HG02588 (cell line): ENCODE data around the gene TMEM109.
"Not testable (repeated sequence)": the region's sequence is repeated elsewhere in the genome, so short reads cannot be mapped to it uniquely, and the experiment has no call there.

ENCODE experiments used
- ATAC-seq: cut with Tn5 transposase; IDR thresholded peaks from one replicate; pipeline ENCODE4 v1.9.1; 2021; ENCODE audit warnings: mild to moderate bottlenecking, moderate library complexity; ENCODE audit not compliant: unreplicated experiment

Gene TMEM109

DNA sequence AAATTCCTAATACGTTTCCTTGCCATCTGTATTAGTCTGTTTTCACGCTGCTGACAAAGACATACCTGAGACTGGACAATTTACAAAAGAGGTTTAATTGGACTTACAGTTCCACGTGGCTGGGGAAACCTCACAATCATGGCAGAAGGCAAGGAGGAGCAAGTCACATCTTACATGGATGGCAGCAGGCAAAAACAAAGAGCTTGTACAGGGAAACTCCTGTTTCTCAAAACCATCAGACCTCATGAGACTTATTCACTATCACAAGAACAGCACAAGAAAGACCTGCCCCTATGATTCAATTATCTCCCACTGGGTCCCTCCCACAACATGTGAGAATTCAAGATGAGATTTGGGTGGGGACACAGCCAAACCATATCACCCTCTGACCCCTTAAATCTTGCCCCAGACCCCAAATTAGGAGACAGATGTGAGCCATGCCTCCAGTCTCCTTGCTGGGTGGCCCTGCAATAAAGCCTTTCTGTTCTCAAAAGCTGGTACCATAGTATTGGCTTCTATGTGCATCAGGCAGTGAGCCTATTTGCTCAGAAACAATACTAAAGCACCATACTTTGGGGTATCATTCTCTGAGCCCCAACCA lies 4.2 kb upstream of the TMEM109 start:
- not testable (repeated sequence) for ATAC-seq

DNA sequence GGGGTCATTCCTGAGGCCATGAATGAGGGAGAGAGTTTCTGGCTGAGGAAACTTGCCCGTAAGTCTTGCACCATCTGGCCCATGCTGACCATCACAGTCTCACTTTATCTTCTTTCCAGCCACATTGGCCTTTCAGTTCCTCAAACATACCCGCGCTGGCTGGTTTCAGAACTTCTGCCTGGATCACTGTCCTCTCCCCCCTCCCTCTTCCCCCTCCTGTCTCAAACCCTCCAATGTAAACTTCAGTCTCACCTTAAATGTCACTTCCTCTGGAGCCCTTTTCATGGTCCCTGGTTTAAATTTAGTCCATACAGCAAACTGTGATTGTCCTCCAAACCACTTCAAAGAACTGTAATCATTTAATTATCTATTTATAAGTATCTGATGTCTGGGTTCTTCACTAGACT lies 3.7 kb upstream of the TMEM109 start:
- peak; percentile 34 for ATAC-seq

DNA sequence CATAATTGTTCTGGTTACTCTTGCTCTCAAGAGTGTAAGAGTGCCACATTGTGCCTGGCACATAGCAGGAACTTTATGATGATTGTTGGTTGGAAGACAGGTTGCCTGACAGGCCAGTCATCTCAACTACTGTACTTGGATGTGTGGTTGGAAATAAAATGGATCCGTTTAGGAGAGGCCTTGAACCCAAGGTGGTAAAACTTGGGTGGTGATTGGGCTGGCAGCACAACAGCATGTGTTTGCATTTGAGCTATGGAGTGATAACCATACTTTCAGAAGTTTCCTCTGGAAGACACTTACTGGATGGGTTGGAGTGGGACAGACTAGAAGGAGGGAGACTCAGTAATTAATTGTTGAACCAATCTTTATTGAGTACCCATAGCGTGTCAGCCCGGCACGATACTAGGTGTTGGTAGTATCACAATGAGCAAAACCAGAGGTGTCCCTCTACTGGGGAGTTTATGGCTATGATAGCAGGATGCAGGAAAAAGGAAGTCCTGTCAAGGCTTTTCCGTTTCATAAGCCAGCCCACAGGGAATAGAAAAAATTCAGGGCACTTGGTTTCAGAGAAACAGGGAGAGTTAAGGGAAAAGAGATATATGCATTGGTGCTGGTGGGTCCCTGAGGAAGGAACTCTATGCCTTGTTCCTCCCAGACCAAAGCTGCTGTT lies 3.1 kb upstream of the TMEM109 start:
- no peak for ATAC-seq

DNA sequence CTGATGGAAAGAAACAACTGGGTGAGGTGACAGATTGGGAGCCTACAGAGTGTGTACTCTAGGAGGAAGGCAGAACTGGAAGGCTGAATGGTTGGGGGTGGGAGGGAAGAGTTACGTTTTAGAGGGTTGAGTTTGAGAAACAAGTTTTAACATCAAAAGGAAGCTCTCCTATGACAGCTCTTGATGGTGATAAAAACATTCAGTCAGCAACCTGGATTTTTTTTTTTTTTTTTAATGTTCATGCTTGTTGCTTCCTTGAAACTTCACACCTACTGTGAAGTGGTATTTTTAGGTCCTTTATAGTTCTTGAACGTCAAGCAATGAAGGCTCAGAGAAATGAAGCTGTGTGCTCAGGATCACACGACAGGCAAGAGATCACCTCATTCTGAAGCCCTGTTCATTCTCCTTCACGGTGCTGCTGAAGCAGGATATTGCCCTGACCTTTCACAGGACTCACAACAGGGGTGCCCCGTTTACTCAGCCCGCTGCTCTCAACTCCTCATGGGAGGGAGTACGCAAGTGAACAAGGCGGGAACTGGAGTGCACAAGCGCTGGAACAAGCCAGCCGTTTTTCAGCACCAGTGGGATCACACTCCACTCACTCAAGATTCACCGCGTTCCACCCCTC lies 1.6 kb upstream of the TMEM109 start:
- ATAC-seq: no peak

DNA sequence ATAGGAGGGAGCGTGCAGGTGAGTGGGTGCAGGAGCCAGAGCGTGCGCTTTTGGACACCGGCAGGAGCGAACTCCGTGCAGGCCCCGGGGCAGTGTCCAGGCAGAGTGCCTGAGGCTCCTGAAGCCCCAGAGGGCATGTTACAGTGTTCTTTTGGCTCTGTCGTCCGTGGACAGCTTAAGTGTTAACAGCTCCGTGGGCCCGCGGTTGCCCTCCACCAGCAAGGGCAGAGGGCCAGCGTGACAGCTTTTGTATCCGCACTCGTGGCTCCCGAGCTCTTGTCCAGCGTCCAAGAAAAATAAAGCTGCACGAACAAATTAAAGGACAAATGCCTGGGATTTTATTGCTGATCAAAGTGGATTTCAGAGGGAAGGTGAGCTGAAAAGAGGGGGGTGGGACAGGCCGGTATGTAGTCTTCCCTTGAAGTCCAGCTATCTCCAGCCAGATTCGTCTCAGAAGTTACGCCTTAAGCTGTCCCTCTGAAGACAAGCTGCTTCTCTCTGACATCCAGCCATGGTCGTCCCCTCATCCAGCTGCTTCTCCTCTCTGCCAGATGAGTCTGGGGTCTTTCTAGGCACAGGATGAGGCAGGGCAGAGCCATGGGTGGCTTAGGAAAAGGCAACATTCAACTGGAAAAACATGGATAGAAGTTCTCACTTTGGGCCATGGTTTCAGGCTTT lies 968 bp upstream of the TMEM109 start:
- no peak for ATAC-seq

DNA sequence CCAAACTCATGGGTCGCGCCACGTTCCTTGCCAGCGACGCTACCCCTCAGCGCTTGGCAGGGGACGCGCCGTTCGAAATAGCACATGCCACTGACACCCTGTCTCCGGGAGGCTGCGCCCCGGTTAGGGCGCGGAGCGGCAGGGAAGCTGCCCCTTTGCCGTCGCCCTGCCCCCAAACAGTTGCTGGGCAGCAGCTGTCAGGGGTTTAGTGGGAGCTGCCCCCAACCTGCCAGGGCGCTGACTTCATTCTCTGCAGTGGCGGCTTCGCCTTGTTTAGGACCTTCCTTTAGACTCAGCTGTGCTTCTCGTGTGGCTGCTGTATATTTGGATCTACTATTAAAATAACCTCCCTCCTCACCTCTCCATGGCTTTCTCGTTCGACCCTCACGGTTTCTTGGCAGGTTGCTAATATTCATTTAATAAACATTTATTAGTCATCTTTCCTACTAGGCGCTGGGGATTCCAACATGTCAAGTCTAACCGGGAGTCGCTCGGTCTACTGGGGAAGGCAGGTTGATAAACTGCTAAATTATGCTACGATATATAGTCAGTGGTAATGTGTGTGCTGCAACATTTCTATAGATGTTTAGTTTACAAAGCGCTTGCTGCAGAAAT lies 782 bp downstream of the TMEM109 start:
- ATAC-seq: peak; percentile 1

DNA sequence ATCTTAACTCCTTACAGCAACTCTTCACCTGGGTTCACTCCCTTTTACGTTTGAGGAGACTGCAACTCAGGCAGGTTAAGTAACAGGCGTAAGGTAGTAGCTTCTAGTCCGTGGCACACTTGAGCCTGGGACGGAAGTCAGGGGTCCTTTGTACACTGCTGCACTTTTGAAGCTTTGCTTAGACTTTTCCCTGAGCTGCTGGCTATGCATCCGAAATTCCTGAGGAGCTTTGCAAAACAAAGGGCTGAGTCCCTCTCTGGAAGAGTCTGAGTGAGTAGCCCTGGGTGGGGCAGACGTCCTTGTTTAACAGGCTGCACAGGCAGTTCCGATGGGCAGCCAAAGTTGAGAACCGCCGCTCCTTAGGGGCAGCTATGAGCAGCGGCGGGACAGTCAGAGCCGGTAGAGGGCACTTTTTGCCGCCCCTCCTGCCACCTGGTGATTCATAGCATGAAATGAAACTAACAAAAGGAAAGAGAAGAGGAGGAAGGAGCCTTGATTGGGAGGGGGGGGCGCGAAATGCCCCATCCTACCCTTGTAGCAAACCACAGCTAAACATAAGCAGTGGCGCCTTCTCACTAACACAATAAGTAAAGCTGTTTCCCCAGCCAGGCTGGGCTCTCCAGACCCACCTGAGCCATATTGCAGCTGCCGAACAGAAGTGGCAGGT lies 1.4 kb downstream of the TMEM109 start:
- ATAC-seq: peak; percentile 44

DNA sequence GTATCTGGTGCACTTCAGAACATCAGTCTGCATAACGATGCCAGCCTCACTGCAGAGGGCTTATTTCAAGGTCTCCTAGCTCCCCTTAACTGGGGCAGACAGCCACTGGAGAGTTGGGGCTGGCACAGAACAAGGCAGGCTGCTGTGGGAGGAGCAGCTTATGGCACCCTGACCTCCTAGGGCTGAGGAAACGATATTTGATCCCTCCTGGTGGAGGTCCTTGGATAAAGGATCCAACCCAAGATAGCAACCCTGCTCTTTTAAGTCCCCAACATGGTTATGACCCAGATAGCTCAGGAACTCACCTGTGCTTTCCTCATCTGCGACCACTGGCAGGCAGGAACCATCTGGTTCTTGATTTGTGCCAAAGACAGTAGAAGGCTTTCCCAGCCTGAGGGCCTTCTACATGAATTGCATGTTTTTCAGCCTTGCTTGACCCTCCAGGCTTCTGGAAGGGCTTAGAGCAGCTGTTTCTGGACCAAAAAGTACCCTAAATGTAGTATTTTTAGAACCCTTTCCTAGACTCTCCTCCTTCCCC lies 2.8 kb downstream of the TMEM109 start:
- ATAC-seq: no peak

DNA sequence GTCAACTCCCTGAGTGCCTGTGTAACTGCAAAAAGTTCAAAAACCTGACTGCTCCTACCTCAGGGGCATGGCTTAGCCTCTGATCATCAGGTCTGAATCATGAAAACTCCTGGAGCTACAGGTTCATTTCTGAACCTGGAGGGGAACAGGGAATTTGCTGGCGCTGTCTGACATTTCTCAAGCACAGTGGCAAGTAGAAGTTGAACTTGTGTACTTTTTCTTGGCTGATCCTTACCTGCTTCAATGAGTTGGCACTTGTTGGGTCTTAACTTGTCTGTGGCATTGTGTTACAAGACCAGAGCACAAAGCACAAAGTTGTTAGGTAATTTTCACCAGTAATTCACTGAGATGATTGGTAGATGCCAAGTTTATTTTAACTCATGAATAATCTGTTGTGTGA lies 3.3 kb downstream of the TMEM109 start:
- ATAC-seq: no peak

DNA sequence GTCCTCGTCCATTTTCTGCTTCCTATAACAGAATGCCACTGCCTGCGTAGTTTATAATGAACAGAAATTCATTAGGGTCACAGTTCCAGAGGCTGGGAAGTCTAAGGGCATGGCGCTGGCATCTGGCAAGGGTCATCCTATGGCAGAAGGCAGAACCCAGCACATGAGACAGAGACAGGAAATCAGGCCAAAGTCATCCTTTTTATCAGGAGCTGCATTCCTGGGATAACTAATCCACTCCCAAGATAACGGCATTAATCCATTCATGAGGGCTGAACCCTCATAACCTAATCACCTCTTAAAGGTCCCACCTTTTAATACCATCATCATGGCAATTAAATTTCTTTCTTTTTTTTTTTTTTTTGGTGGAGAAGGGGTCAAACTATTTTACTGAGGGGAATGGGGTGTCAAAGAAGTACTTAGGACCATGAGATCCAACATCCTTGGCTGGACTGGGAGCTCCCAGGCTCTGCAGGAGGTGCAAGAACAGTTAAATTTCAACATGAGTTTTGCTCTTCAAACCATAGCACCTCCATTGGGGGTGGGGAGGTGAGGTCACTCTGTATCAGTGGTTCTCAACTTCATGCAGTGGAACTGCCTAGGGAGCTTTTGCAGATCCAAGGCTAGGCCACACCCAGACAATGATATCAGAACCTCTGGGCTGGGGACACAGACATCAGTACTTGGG lies 4.4 kb downstream of the TMEM109 start:
- ATAC-seq: no peak

DNA sequence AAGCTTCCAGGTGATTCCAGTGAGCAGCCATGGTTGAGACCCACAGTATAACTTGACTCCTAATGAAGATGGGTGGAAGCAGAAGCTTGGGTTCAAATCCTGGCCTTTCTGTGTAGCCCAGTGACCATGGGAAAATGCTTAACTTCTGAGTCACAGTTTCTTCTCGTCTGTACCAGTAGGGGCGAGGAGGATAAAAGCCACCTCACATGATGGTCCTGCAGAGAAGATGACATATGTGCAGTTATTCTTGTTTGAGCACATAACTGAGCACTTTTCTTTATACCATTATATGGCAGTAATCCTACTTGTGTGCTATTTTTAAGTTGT lies 4.9 kb downstream of the TMEM109 start:
- no peak for ATAC-seq

DNA sequence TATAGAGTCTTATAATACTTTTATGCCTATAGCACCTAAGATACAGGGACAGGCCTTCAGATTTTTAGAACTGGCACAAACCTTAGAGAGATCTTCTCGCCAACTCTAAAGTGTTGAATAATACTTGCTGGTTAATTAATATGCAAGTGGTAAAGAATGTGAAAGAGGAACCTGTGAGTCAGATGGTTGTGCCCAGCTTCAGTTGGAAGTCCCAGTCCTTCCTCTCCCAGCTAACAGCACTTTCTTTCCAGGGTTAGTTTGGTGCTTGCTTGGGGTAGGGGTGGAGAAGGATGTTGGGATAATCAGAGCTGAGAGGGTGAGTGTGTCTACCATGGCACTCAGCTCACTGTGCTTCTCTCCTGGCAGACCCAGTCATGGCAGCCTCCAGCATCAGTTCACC lies 5.4 kb downstream of the TMEM109 start:
- no peak for ATAC-seq

DNA sequence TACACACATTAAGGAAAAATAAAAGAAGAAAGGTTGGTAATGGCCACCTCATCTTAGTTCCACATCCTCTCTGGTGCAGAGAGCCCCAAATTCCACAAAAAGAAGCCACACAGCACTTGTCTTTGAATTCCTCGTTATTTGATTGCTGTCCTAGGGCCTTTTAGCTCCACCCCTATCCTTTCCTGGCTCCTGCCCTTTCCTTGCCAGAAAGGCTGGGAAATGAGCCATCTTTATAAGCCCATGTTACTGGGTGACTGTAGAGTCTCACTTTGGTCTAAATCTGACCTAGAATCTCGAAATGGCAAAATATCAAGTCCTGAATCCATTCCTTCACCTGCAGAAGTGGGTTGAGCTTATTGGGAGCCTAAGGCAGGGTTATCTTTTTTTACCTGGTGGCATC lies 6.0 kb downstream of the TMEM109 start:
- no peak for ATAC-seq

DNA sequence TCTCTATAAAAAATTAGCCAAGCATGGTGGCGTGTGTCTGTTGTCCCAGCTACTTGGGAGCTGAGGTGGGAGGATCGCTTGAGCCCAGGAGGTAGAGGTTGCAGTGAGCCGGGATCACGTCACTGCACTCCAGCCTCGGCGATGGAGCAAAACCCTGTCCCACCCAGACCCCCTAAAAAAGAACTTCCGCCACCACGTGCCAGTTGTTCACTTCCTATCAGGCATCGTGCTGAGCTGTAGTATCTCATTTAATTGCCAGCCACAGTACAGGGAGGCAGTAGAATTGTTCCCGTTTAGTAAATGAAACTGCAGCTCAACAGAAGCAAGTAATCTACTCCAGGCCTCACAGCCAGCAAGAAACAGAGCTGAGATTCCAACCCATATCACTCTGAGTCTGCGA lies 7.3 kb downstream of the TMEM109 start:
- ATAC-seq: no peak

DNA sequence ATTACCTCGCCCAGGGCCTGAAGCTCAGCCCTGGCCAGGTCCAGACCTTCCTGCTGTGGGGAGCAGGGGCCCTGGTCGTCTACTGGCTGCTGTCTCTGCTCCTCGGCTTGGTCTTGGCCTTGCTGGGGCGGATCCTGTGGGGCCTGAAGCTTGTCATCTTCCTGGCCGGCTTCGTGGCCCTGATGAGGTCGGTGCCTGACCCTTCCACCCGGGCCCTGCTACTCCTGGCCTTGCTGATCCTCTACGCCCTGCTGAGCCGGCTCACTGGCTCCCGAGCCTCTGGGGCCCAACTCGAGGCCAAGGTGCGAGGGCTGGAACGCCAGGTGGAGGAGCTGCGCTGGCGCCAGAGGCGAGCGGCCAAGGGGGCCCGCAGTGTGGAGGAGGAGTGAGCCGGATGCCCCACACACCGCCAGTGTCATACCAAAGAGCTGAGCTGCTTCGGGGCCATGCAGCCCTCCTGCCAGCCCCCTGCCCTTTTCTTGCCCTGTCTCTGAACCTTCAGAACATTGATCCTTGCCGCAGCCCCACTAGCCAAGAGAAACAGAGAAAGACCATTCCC lies 7.9 kb downstream of the TMEM109 start:
- no peak for ATAC-seq

DNA sequence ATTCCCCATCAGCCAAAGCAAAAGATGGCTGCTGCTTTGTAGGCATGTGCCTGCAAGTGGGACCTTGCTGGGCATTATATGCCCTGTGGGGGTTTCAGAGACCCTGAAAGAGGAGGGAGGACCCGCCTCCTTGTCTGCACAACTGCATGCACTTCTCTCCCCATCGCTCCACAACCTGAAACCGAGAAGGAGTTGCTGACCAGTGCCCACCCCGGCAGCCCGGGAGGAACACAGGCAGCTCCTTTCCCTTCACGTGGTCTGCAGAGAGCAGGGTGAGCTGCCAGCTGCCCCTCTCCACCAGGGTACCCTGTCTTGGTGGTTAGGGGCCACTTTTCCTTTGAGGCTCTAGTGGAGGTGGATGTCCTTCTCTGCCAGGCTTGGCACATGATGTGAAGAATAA lies 8.9 kb downstream of the TMEM109 start:
- no peak for ATAC-seq

DNA sequence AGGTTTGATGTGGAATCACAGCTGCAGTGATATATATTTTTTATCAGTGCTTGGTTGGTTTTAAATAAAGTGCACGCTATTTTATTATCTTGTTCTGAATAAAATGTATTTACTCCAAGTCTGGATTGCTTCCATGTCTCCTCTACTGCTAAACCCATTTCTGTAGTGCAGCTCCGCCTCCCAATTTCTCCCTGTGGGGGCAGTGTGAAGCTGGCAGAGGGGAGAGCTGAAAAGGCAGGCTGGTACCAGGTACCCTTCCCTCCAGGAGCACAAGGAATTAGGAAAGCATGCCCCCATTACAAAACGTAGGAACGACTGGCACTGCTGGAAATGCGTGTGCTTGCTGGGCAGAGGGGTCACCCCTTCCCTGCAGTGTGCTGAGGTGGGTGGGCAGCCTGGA lies 9.4 kb downstream of the TMEM109 start:
- ATAC-seq: no peak

DNA sequence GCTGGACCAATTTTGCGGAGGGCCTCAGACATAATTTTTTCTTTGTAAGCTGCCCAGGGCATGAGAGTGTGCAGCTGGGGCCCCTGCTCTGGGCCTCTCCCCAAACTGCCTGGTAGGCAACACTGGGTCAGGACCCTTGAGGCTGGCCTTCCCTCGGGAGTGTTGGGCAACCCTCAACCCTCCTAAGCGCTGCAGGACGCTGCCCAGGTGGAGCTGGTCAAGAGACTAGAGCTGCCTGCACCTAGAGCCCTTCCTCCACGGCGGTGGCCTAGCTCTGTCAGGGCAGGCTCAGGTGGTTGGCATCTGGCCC lies 9.8 kb downstream of the TMEM109 start:
- no peak for ATAC-seq

DNA sequence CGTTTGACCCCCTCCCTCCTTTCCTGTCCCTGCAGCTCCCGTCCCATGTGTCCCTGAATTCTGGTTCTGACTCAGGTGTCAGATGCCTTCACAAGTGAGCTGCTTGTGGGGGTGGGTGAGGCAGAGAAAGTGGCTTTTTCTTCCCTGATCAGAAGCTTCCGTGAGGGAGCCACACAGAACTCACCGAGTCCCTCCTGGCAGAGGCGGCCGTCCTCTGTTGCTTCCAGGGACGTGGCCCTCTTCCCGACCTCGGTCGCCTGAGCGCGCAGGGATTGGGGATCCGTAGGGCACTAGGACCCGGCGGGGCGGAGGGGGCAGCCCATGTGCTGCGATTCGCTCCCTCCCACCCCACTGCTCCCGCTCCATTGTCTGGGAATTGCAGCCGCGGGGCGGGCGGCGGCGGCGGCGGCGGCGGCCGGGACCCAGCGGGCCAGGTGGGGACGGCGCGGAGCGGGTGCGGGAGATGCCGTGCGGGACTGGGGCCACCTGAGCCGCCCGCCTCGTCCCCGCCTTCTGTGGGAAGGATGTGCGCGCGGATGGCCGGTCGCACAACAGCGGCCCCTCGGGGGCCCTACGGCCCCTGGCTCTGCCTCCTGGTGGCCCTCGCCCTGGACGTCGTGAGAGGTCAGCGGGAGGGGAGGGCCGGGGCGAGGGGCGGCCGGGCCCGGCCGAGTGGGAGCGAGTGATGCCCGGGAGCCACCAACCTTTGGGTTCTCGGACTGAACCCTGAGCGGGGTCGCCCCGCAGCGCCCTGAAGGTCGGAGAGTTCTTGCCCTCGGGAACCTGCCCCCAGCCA lies 10.3 kb downstream of the TMEM109 start, which contains the start of gene TMEM132A:
TSS of gene TMEM132A (plus strand) at position 351 of the 796 bp plus-strand sequence. CDS start at position 525, 174 bp downstream.
- no peak for ATAC-seq
